ENCODE measurements around the gene FBXO9. TPM values are rescaled to one million over a fixed set of nuclear protein-coding genes. Genes with fewer than 3 reads are reported as not detected.
"Not testable (repeated sequence)": the region's sequence is repeated elsewhere in the genome, so short reads cannot be mapped to it uniquely, and the experiment has no call there.

FBXO9 gene
- total and polyA plus RNA-seq, 2 of the 8 experiments (the other 6 are each of a cell fraction or from before 2014, with no cell fraction given) = 41.3 to 50.9 TPM

- TF ChIP-seq NANOG (IDR thresholded peaks at IDR 0.05; ENCODE audit: insufficient read depth, low read depth, low read length, poor library complexity, severe bottlenecking) = no peak
- no peak for TF ChIP-seq ASH2L (IDR thresholded peaks at IDR 0.05; ENCODE audit: low read length)
- no peak for TF ChIP-seq E2F6 (IDR thresholded peaks at IDR 0.05)
These were observed 3.0 kb upstream of the FBXO9 start (continued) for GRCh38 chr6:53062169-53062539.

DNA sequence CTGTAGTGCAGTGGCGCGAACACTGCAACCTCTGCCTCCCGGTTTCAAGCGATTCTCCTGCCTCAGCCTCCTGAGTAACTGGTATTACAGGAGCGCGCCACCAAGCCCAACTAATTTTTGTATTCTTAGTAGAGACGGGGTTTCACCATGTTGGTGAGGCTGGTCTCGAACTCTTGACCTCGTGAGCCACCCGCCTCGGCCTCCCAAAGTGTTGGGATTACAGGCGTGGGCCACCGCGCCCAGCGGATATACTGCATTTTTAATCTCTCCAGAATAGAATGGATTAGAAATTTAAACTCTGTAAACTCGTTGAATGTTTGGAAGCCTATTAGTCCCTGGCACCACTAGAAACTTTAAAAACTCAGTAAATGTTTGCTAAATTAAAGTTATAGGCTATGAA, 949 bp upstream of the FBXO9 start:
- H2BK15ac ChIP-seq (ENCODE audit: low read length); H3K27me3 ChIP-seq (replicated peaks in 1 of 4; ENCODE audit: control insufficient read depth in 3 of 4, extremely low read depth in 1 of 4, insufficient read depth in 3 of 4, low read length in 3 of 4); H3K9me3 ChIP-seq (ENCODE audit: insufficient read depth in 2 of 2, low read depth in 1 of 2, low read length in 1 of 2); H3K79me1 ChIP-seq (ENCODE audit: low read depth, low read length); H2BK120ac ChIP-seq (replicated peaks; ENCODE audit: low read depth, low read length); H3K4me1 ChIP-seq (replicated peaks in 1 of 4; ENCODE audit: control insufficient read depth in 3 of 4, insufficient read depth in 4 of 4, low read length in 3 of 4); H3K27ac ChIP-seq (ENCODE audit: low read depth, low read length); H4K8ac ChIP-seq (ENCODE audit: extremely low read depth, insufficient read depth, low read length); H3K36me3 ChIP-seq (ENCODE audit: control insufficient read depth in 2 of 4, insufficient read depth in 4 of 4, low read length in 3 of 4); H3K56ac ChIP-seq (replicated peaks; ENCODE audit: insufficient read length, low read depth, low read length); H2BK5ac ChIP-seq (ENCODE audit: low read depth, low read length); DNase-seq (ENCODE audit: low read depth in 1 of 2, low spot score in 2 of 2); H3K14ac ChIP-seq (ENCODE audit: insufficient read length); POLR2A ChIA-PET (ENCODE audit: partially characterized antibody); H2AFZ ChIP-seq (ENCODE audit: low read length); H3K18ac ChIP-seq (ENCODE audit: extremely low read depth, low read length); FAIRE-seq; H3K23me2 ChIP-seq (ENCODE audit: low read depth, low read length); H4K91ac ChIP-seq (replicated peaks; ENCODE audit: insufficient read length, low read length); H2BK12ac ChIP-seq (ENCODE audit: low read depth, low read length); H3K9ac ChIP-seq (replicated peaks in 1 of 4; ENCODE audit: extremely low read depth in 1 of 4, low read depth in 3 of 4, low read length in 3 of 4); H2AK5ac ChIP-seq (ENCODE audit: low read depth, low read length); H2BK20ac ChIP-seq (ENCODE audit: low read length); H3K4ac ChIP-seq (replicated peaks; ENCODE audit: insufficient read length, low read depth, low read length); H4K20me1 ChIP-seq (replicated peaks in 1 of 2; ENCODE audit: control insufficient read depth in 1 of 2, insufficient read depth in 2 of 2, low read length in 2 of 2); H4K5ac ChIP-seq (ENCODE audit: insufficient read length, low read depth, low read length); H3K79me2 ChIP-seq (ENCODE audit: control insufficient read depth in 1 of 2, insufficient read depth in 2 of 2, low read length in 2 of 2); H3K23ac ChIP-seq (ENCODE audit: insufficient read length): not testable (repeated sequence)
- Histone ChIP-seq H3K4me3 (ENCODE audit: extremely low read depth in 1 of 4, insufficient read depth in 2 of 4, low read depth in 3 of 4, low read length in 4 of 4) (peak overlapping the region in 1 of 4 experiments; percentile 71; a peak in 2 of 8 replicates), H3K4me2 (ENCODE audit: insufficient read depth in 1 of 2, low read depth in 2 of 2, low read length in 2 of 2) (peak overlapping the region; percentile 91 to 96; a peak in 2 of 4 replicates)
- 82% methylated on average over 12 of the region's 16 CpGs; no CpG with 5 or more reads in 1 of the 2 experiments for WGBS, 2 experiments (ENCODE audit: extremely low coverage in 1 of 2, insufficient coverage in 1 of 2, insufficient read length in 1 of 2, insufficient replicate concordance in 2 of 2, low coverage in 1 of 2, low lambda C conversion rate in 2 of 2, missing lambda C conversion rate in 1 of 2)
- CTCF ChIA-PET (ENCODE audit: partially characterized antibody) = interaction anchor here (1.2 kb wide), 1 partner anchor 28 kb away, joined by 3 read pairs; no protein-coding TSS in a partner anchor
